ENCODE results near the gene HENMT1. TPM values are rescaled to one million over a fixed set of nuclear protein-coding genes. Genes with fewer than 3 reads are reported as not detected.
"Not testable (repeated sequence)": the region's sequence is repeated elsewhere in the genome, so short reads cannot be mapped to it uniquely, and the experiment has no call there.

HENMT1 gene
- total RNA-seq, 1 experiment from 2014 or later = not detected

DNA sequence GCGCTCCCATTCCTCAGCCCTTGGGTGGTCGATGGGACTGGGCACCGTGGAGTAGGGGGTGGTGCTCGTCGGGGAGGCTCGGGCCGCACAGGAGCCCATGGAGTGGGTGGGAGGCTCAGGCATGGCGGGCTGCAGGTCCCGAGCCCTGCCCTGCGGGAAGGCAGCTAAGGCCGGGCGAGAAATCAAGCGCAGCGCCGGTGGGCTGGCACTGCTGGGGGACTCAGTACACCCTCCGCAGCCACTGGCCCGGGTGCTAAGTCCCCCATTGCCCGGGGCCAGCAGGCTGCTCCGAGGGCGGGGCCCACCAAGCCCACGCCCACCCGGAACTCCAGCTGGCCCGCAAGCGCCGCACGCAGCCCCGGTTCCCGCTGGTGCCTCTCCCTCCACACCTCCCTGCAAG, 20.0 kb downstream of the HENMT1 start:
- DNase-seq (ENCODE audit: low spot score); in situ Hi-C loops (cut with HindIII; ENCODE audit: low sequenced_read_pairs): not testable (repeated sequence)

DNA sequence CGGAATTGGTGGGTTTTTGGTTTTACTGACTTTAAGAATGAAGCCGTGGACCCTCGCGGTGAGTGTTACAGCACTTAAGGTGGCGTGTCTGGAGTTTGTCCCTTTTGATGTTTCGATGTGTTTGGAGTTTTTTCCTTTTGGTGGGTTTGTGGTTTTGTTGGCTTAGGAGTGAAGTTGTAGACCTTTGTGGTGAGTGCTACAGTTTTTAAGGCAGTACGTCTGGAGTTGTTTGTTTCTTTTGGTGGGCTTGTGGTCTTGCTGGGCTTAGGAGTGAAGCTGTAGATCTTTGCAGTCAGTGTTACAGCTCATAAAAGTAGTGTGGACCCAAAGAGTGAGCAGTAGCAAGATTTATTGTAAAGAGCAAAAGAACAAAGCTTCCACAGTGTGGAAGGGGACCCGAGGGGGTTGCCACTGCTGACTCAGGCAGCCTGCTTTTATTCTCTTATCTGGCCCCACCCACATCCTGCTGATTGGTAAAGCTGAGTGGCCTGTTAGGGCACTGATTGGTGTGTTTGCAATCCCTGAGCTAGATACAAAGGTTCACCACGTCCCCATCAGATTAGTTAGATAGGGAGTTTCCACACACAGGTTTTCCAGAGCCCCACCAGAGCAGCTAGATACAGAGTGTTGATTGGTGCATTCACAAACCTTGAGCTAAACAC, 20.9 kb downstream of the HENMT1 start:
- in situ Hi-C loops (cut with HindIII; ENCODE audit: low sequenced_read_pairs) = no loop called here
- DNase-seq (ENCODE audit: low spot score) = no peak

- DNase-seq (ENCODE audit: low spot score) = no peak
- in situ Hi-C loops (cut with HindIII; ENCODE audit: low sequenced_read_pairs) = no loop called here
These were observed 24.0 kb downstream of the HENMT1 start for GRCh38 chr1:108636876-108637275.

GRCh38 chr1:108634521-108634920, 26.4 kb downstream of the HENMT1 start:
- in situ Hi-C loops (cut with HindIII; ENCODE audit: low sequenced_read_pairs) = no loop called here
- no peak for DNase-seq (ENCODE audit: low spot score)

DNA sequence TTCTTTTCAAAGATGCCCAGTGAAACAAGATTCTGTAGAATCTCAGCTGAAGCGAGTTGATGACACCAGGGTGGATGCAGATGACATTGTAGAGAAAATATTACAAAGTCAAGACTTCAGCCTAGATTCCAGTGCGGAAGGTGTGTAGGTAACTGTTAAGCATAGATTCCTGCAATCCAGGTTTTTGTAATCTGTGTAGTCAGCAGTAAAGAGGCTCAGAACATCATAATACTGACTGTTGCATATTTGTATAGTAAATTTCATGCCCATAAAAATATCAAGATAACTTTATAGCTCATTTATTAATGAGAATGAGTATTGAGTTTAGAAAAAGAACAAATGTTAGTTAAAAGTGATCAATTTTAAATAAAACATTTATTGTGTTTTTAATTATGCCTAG, 32.2 kb downstream of the HENMT1 start:
- no peak for DNase-seq (ENCODE audit: low spot score)
- in situ Hi-C loops (cut with HindIII; ENCODE audit: low sequenced_read_pairs) = no loop called here

GRCh38 chr1:108627951-108628350, 32.9 kb downstream of the HENMT1 start:
- in situ Hi-C loops (cut with HindIII; ENCODE audit: low sequenced_read_pairs) = no loop called here
- DNase-seq (ENCODE audit: low spot score) = no peak

DNA sequence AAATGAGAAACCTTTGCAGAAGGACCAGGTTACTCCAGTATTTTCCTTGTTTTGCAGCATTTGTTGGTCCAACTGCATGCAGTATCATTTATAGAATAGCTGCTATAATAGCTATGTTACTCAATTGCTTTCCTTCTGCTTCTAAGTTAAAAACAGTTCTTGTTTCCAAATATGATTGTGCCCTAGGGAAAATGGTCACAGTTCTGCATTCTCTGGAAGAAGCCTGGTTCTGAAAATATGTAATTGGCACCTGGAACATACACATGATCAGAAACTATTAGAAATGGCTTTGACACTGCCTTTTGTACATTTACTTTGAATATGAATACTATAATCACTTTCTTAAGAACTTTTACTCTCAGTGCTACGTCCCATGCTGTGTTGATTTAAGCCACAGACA, 33.6 kb downstream of the HENMT1 start:
- DNase-seq (ENCODE audit: low spot score) = no peak
- in situ Hi-C loops (cut with HindIII; ENCODE audit: low sequenced_read_pairs) = no loop called here

- no peak for DNase-seq (ENCODE audit: low spot score)
- in situ Hi-C loops (cut with HindIII; ENCODE audit: low sequenced_read_pairs) = no loop called here
These were observed 36.8 kb downstream of the HENMT1 start for GRCh38 chr1:108624069-108624468.

GRCh38 chr1:108617724-108618056, 43.2 kb downstream of the HENMT1 start:
- in situ Hi-C loops (cut with HindIII; ENCODE audit: low sequenced_read_pairs) = no loop called here
- no peak for DNase-seq (ENCODE audit: low spot score)

DNA sequence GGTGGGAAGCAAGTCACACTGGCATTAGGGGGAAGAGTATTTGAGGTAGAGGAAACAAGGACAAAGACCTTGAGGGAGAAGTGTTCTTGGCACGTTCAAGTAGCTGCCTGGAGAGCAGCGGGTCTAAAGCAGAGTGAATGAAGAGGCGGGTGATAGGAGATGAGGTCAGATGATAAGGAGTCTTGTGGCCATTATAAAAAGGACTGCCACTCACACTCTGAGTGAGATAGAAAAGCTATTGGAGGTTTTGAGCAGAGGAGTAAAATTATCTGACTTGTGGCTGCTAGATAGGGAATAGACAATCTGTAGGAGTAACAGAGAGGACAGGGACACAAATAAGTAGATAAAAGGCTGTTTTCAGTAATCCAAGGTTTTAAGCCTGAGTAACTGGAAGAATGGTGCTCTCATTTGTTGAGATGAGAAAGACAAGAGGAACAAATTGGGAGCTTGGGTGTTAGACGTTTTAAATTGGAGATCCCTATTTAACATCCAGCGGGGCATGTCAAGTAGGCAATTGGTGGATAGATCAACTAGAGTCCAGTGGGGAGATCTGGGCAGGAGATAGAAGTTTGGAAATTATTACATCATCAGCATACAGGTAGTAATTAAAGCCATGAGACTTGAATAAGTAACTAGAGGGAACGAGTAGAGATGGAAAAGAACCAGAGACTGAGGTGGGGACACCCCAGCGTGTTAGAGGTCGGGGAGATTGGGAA, 43.7 kb downstream of the HENMT1 start:
- no peak for DNase-seq (ENCODE audit: low spot score)
- in situ Hi-C loops (cut with HindIII; ENCODE audit: low sequenced_read_pairs) = no loop called here

- DNase-seq (ENCODE audit: low spot score) = no peak
- in situ Hi-C loops (cut with HindIII; ENCODE audit: low sequenced_read_pairs) = no loop called here
These were observed 45.3 kb downstream of the HENMT1 start for GRCh38 chr1:108615544-108615943.

DNA sequence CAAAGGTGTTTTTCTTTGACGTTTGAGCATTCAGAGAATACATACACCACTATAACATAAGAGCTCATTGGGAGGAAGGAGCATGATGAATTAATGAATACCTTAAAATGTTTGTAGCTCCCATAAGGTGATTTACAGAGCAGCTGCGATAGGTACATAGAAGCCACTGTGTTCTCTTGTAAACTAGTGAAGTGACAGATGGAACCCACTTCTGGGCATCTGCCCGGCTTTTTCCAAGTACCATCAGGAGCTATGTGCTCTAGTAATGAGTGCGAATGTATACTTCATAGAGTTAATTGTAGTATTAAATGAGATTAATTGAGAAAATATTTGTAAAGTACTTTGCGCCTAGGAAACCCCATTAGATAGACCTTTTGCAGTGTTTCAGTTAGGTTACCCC, 48.4 kb downstream of the HENMT1 start:
- peak; percentile 79 for DNase-seq (ENCODE audit: low spot score)
- in situ Hi-C loops (cut with HindIII; ENCODE audit: low sequenced_read_pairs) = no loop called here

GRCh38 chr1:108611984-108612383, 48.9 kb downstream of the HENMT1 start:
- in situ Hi-C loops (cut with HindIII; ENCODE audit: low sequenced_read_pairs) = no loop called here
- peak; percentile 59 for DNase-seq (ENCODE audit: low spot score)

DNA sequence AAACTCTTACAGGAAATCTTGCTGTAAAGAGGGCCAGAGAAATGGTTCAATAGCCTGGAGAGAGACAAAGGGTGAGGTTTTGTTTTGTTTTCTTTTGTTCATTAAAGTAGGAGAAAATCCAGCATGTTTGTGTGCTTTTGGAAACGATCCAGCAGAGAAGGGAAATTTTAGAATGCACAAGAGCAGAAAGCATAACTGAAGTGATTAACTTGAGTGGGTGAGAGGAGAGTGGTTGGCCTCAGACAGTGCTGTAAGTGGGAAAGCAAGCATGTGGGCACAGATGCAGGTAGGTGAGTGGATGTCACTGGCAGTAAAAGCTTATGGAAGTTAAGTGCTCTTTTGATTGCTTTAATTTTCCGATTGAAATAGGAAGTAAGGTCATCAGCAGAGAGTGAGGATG, 50.8 kb downstream of the HENMT1 start:
- in situ Hi-C loops (cut with HindIII; ENCODE audit: low sequenced_read_pairs) = no loop called here
- no peak for DNase-seq (ENCODE audit: low spot score)

DNA sequence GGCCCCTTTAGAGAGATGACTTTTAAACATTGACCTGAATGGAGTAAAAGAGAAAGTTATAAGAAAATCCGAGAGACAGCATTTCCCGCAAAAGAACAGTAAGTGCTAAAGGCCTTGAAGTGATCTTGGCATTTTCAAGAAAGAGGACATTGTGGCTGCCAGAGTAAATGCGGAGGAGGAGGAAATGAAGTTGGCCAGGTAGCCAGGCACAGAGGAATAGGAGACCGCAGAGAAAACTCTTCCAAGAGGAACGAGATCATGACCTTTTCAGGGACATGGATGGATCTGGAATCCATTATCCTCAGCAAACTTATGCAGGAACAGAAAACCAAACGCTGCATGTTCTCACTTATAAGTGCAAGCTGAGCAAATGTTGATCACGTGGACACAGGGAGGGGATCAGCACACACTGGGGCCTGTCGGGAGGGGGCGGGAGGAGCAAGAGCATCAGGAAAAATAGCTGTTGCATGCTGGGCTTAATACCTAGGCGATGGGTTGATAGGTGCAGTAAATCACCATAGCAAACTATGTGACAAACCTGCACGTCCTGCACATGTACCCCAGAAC, 51.3 kb downstream of the HENMT1 start:
- in situ Hi-C loops (cut with HindIII; ENCODE audit: low sequenced_read_pairs) = no loop called here
- DNase-seq (ENCODE audit: low spot score) = peak; percentile 36

GRCh38 chr1:108606478-108606877, 54.4 kb downstream of the HENMT1 start:
- no peak for DNase-seq (ENCODE audit: low spot score)
- in situ Hi-C loops (cut with HindIII; ENCODE audit: low sequenced_read_pairs) = no loop called here

DNA sequence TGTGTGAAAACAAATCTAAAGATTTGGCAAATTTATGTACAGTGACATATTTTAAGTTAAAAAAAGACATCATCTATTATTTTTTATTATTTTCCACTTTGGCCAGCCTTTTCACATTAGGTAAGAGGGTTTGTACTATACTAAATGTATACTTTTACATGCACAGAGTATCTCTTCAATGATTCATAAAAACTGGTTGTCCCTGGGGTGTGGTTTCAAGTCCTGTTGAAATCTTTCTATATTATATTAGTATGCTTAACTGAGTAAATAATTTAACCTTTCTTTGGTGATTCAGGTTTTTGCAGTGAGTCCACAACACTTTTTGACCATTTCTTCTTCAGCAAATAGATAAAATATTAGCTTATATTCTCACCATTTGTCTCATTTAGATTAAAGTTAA, 55.3 kb downstream of the HENMT1 start:
- no peak for DNase-seq (ENCODE audit: low spot score)
- in situ Hi-C loops (cut with HindIII; ENCODE audit: low sequenced_read_pairs) = no loop called here

GRCh38 chr1:108601708-108602410, 59.0 kb downstream of the HENMT1 start:
- in situ Hi-C loops (cut with HindIII; ENCODE audit: low sequenced_read_pairs) = no loop called here
- DNase-seq (ENCODE audit: low spot score) = no peak

- in situ Hi-C loops (cut with HindIII; ENCODE audit: low sequenced_read_pairs) = no loop called here
- no peak for DNase-seq (ENCODE audit: low spot score)
These were observed 60.4 kb downstream of the HENMT1 start for GRCh38 chr1:108600504-108600903.

- no peak for DNase-seq (ENCODE audit: low spot score)
- in situ Hi-C loops (cut with HindIII; ENCODE audit: low sequenced_read_pairs) = no loop called here
These were observed 62.6 kb downstream of the HENMT1 start for GRCh38 chr1:108598340-108598739.

Measured in G401 (cell line).